Measurements from ENCODE around the gene PRKCZ.

The PRKCZ gene

DNA sequence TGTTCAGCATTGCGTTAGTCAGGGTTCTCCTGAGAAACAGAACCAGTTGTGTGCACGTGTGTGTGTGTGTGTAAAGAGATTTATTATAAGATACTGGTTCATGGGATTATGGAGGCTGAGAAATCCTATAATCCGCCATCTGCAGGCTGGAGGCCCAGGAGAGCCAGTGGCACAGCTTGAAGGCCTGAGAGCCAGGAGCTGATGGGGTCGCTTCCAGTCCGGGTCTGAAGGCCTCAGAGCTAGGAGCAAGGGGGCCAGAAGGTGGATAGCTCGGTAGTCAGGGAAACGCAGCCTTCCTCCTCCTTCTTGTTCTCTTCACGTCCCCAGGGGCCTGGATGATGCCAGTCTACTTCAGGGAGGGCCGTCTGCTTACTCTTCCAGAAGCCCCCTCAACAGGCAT lies 106.7 kb downstream of the PRKCZ start:
- peaks cover 31% of the 10 kb centered on the region for H3K4me1 Mint-ChIP-seq
- DNase-seq (ENCODE audit: low spot score in 2 of 2): no peak
- H3K4me3 Mint-ChIP-seq: no peak overlapping the region
- no peaks in the 10 kb centered on the region for H3K27me3 Mint-ChIP-seq
- no peak overlapping the region for H3K27ac Mint-ChIP-seq (ENCODE audit: low read depth)
- H3K9me3 Mint-ChIP-seq: peaks cover 5% of the 10 kb centered on the region
- no peak for ATAC-seq (replicated peaks; ENCODE audit: extremely low read depth, poor library complexity, severe bottlenecking)
- H3K36me3 Mint-ChIP-seq (ENCODE audit: insufficient read depth): peaks cover 12% of the 10 kb centered on the region

DNA sequence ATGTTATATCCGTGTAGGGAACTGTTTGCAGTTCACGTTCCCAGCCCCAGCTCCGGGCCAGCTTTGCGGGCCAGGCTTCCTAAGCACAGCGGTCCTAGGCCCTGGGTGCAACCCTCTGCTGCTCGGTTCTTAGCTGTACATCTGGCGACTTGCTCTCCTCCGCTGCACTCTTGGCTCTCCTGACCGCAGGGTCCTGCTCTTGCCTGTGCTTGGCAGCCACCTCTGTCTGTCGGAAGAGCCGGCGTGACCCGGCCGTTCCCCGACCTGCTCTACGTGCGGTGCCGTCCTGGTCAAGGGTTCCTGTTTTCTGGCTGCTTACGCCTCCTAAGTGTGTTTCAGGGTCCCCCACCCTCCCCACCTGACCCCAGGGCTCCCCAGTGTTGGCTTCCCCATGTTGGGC lies 107.6 kb downstream of the PRKCZ start:
- Mint-ChIP-seq H3K4me3 (no peak overlapping the region), H3K9me3 (peaks cover 5% of the 10 kb centered on the region), H3K27me3 (no peaks in the 10 kb centered on the region), H3K4me1 (peaks cover 30% of the 10 kb centered on the region), H3K36me3 (ENCODE audit: insufficient read depth) (peaks cover 12% of the 10 kb centered on the region), H3K27ac (ENCODE audit: low read depth) (no peak overlapping the region)
- no peak for ATAC-seq (replicated peaks; ENCODE audit: extremely low read depth, poor library complexity, severe bottlenecking)
- no peak for DNase-seq (ENCODE audit: low spot score in 2 of 2)

- peaks cover 32% of the 10 kb centered on the region for H3K4me1 Mint-ChIP-seq
- peaks cover 12% of the 10 kb centered on the region for H3K36me3 Mint-ChIP-seq (ENCODE audit: insufficient read depth)
- no peaks in the 10 kb centered on the region for H3K27me3 Mint-ChIP-seq
- H3K4me3 Mint-ChIP-seq: no peak overlapping the region
- H3K9me3 Mint-ChIP-seq: peaks cover 5% of the 10 kb centered on the region
- no peak overlapping the region for H3K27ac Mint-ChIP-seq (ENCODE audit: low read depth)
- DNase-seq (ENCODE audit: low spot score in 2 of 2) (no peak), ATAC-seq (replicated peaks; ENCODE audit: extremely low read depth, poor library complexity, severe bottlenecking) (no peak)
Observed at GRCh38 chr1:2158272-2158671, 108.1 kb downstream of the PRKCZ start.

DNA sequence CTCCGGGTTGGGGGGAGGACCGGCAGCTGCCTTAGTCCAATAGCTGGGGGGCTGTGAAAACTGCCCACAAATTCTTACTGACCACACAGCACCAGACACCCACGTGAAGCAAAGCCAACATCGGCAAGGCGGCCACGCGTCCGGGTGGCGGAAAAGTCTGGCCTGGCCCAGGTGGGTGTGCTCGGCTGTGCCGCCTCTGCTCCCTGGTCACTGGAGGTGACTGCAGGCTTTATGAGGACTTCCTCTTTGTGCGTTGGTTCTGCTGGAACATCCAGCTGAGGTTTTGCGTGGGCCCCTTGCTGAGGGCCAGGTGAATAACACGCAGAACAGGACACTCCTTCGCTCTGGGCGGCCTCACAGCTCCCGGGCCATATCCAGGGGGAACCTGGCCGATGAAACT lies 108.9 kb downstream of the PRKCZ start:
- H3K27me3 Mint-ChIP-seq: no peaks in the 10 kb centered on the region
- DNase-seq (ENCODE audit: low spot score in 2 of 2): no peak
- peaks cover 32% of the 10 kb centered on the region for H3K4me1 Mint-ChIP-seq
- peaks cover 13% of the 10 kb centered on the region for H3K36me3 Mint-ChIP-seq (ENCODE audit: insufficient read depth)
- no peak overlapping the region for H3K27ac Mint-ChIP-seq (ENCODE audit: low read depth)
- peaks cover 5% of the 10 kb centered on the region for H3K9me3 Mint-ChIP-seq
- no peak overlapping the region for H3K4me3 Mint-ChIP-seq
- ATAC-seq (replicated peaks; ENCODE audit: extremely low read depth, poor library complexity, severe bottlenecking): no peak

- ATAC-seq (replicated peaks; ENCODE audit: extremely low read depth, poor library complexity, severe bottlenecking): no peak
- no peak overlapping the region for H3K4me3 Mint-ChIP-seq
- peaks cover 14% of the 10 kb centered on the region for H3K36me3 Mint-ChIP-seq (ENCODE audit: insufficient read depth)
- peaks cover 25% of the 10 kb centered on the region for H3K4me1 Mint-ChIP-seq
- peak overlapping the region; percentile 61 for H3K27ac Mint-ChIP-seq (ENCODE audit: low read depth)
- no peaks in the 10 kb centered on the region for H3K9me3 Mint-ChIP-seq
- DNase-seq (ENCODE audit: low spot score in 2 of 2): no peak
- H3K27me3 Mint-ChIP-seq: no peaks in the 10 kb centered on the region
Observed at GRCh38 chr1:2160451-2161300, 110.5 kb downstream of the PRKCZ start.

DNA sequence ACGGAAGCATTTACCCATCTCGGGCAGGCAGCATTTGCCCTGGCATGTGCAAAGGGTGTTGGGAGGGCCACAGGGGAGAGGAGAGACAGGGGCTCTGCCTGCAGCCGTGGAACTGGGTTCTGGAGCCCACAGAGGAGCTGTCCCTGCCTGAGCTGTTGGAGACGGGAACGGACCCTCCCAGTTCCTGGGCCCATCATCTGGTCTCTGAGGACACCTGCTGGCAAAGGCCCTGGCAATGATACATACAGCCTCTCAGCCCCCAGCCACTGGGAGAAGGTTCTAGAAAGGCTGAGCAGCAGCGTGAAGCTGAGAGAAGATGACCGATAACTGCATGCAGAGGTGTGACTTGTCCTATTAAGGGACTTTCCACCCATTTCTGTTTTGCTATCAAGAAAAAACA lies 113.0 kb downstream of the PRKCZ start:
- DNase-seq (ENCODE audit: low spot score in 2 of 2): no peak
- H3K4me1 Mint-ChIP-seq: peaks cover 20% of the 10 kb centered on the region
- ATAC-seq (replicated peaks; ENCODE audit: extremely low read depth, poor library complexity, severe bottlenecking): no peak
- H3K9me3 Mint-ChIP-seq: no peaks in the 10 kb centered on the region
- H3K27ac Mint-ChIP-seq (ENCODE audit: low read depth): no peak overlapping the region
- no peaks in the 10 kb centered on the region for H3K27me3 Mint-ChIP-seq
- H3K4me3 Mint-ChIP-seq: no peak overlapping the region
- H3K36me3 Mint-ChIP-seq (ENCODE audit: insufficient read depth): peaks cover 7% of the 10 kb centered on the region

GRCh38 chr1:2165646-2166045 lies 115.4 kb downstream of the PRKCZ start:
- ATAC-seq (replicated peaks; ENCODE audit: extremely low read depth, poor library complexity, severe bottlenecking) (no peak), DNase-seq (ENCODE audit: low spot score in 2 of 2) (no peak)
- Mint-ChIP-seq H3K27ac (ENCODE audit: low read depth) (no peak overlapping the region), H3K27me3 (no peaks in the 10 kb centered on the region), H3K4me1 (peaks cover 8% of the 10 kb centered on the region), H3K9me3 (no peaks in the 10 kb centered on the region), H3K36me3 (ENCODE audit: insufficient read depth) (peaks cover 3% of the 10 kb centered on the region), H3K4me3 (no peak overlapping the region)

GRCh38 chr1:2166254-2166653 lies 116.0 kb downstream of the PRKCZ start:
- H3K4me3 Mint-ChIP-seq: no peak overlapping the region
- no peak for ATAC-seq (replicated peaks; ENCODE audit: extremely low read depth, poor library complexity, severe bottlenecking)
- no peak overlapping the region for H3K27ac Mint-ChIP-seq (ENCODE audit: low read depth)
- no peak for DNase-seq (ENCODE audit: low spot score in 2 of 2)
- H3K9me3 Mint-ChIP-seq: no peaks in the 10 kb centered on the region
- H3K27me3 Mint-ChIP-seq: no peaks in the 10 kb centered on the region
- peaks cover 5% of the 10 kb centered on the region for H3K4me1 Mint-ChIP-seq
- peaks cover 3% of the 10 kb centered on the region for H3K36me3 Mint-ChIP-seq (ENCODE audit: insufficient read depth)

DNA sequence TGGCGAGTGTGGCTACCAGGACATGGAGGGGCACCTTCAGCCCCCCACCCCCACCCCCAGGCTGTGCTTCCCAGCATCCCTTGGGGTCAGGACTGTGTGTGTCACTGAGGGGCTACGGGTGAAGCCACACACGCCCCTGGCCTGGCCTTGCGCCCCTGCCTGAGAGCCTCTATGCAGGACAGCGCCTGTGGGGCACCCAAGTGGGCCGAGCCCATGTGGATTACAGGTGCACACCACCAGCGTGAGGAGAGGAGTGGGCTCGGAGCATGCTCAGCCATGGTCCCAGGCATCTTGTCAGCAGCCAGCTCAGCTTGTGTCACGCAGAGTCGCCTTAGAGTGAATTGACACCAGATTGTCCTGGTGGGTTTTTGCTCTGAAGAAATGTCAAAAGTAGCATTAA lies 116.5 kb downstream of the PRKCZ start:
- no peak overlapping the region for H3K4me3 Mint-ChIP-seq
- no peak overlapping the region for H3K27ac Mint-ChIP-seq (ENCODE audit: low read depth)
- DNase-seq (ENCODE audit: low spot score in 2 of 2) (no peak), ATAC-seq (replicated peaks; ENCODE audit: extremely low read depth, poor library complexity, severe bottlenecking) (no peak)
- H3K9me3 Mint-ChIP-seq: no peaks in the 10 kb centered on the region
- H3K4me1 Mint-ChIP-seq: peaks cover 5% of the 10 kb centered on the region
- peaks cover 4% of the 10 kb centered on the region for H3K36me3 Mint-ChIP-seq (ENCODE audit: insufficient read depth)
- H3K27me3 Mint-ChIP-seq: no peaks in the 10 kb centered on the region

GRCh38 chr1:2168090-2168489 lies 117.9 kb downstream of the PRKCZ start:
- Mint-ChIP-seq H3K27ac (ENCODE audit: low read depth) (no peak overlapping the region), H3K27me3 (no peaks in the 10 kb centered on the region), H3K36me3 (ENCODE audit: insufficient read depth) (peaks cover 9% of the 10 kb centered on the region), H3K4me3 (no peak overlapping the region), H3K4me1 (no peaks in the 10 kb centered on the region), H3K9me3 (no peaks in the 10 kb centered on the region)
- ATAC-seq (replicated peaks; ENCODE audit: extremely low read depth, poor library complexity, severe bottlenecking) (no peak), DNase-seq (ENCODE audit: low spot score in 2 of 2) (no peak)

- Mint-ChIP-seq H3K4me1 (no peaks in the 10 kb centered on the region), H3K9me3 (no peaks in the 10 kb centered on the region), H3K27me3 (no peaks in the 10 kb centered on the region), H3K4me3 (no peak overlapping the region), H3K36me3 (ENCODE audit: insufficient read depth) (peaks cover 9% of the 10 kb centered on the region), H3K27ac (ENCODE audit: low read depth) (no peak overlapping the region)
- DNase-seq (ENCODE audit: low spot score in 2 of 2): no peak
- ATAC-seq (replicated peaks; ENCODE audit: extremely low read depth, poor library complexity, severe bottlenecking): no peak
Observed at GRCh38 chr1:2168535-2168934, 118.3 kb downstream of the PRKCZ start.

DNA sequence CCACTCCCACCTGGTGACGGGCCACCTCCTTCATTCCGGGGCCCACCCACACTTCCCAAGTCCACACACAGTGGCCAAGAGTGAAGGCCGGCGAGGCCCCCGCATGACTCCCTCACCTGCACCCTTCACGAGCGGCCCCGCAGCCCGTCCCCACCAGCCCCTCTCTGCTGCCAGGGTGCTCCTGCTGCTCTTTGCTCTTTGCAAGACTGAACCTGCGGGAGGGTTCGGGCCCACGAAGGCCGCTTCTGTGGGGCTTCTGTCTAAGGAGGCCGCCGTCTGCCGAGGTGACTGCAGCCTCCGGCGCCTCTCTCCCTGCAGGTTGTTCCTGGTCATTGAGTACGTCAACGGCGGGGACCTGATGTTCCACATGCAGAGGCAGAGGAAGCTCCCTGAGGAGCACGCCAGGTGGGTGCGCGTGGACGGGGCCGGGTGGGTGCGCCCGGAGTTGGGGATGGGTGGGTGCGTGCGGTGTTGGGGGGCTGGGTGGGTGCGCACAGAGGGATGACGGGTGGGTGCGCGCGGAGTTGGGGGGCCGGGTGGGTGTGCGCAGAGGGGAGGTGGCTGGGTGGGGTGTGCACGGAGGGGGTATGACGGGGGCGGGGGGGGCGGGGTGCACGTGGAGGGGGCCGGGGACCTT lies 119.1 kb downstream of the PRKCZ start:
- Mint-ChIP-seq H3K27me3 (no peaks in the 10 kb centered on the region), H3K9me3 (no peaks in the 10 kb centered on the region), H3K27ac (ENCODE audit: low read depth) (no peak overlapping the region), H3K4me1 (no peaks in the 10 kb centered on the region), H3K36me3 (ENCODE audit: insufficient read depth) (peaks cover 9% of the 10 kb centered on the region), H3K4me3 (no peak overlapping the region)
- ATAC-seq (replicated peaks; ENCODE audit: extremely low read depth, poor library complexity, severe bottlenecking) (no peak), DNase-seq (ENCODE audit: low spot score in 2 of 2) (no peak)

- Mint-ChIP-seq H3K27ac (ENCODE audit: low read depth) (peak overlapping the region; percentile 57), H3K4me1 (no peaks in the 10 kb centered on the region), H3K4me3 (no peak overlapping the region), H3K27me3 (no peaks in the 10 kb centered on the region), H3K9me3 (no peaks in the 10 kb centered on the region), H3K36me3 (ENCODE audit: insufficient read depth) (peaks cover 9% of the 10 kb centered on the region)
- DNase-seq (ENCODE audit: low spot score in 2 of 2) (no peak), ATAC-seq (replicated peaks; ENCODE audit: extremely low read depth, poor library complexity, severe bottlenecking) (no peak)
Observed at GRCh38 chr1:2170211-2170610, 120.0 kb downstream of the PRKCZ start.
